Measurements from ENCODE around the gene SRSF11.

- no peak for TF ChIP-seq CTCF (IDR thresholded peaks at IDR 0.05)
- TF ChIP-seq POLR2AphosphoS5 (IDR thresholded peaks at IDR 0.05): no peak
- no peak for TF ChIP-seq POLR2A (IDR thresholded peaks at IDR 0.05)
- TF ChIP-seq EP300 (IDR thresholded peaks at IDR 0.05): no peak
Measured at GRCh38 chr1:70208292-70208691, 12.9 kb upstream of the SRSF11 start.

Data from sigmoid colon (tissue), 4 donors.